ENCODE data around the gene IFIT1. TPM values are rescaled to one million over a fixed set of nuclear protein-coding genes. Genes with fewer than 3 reads are reported as not detected.
"Not testable (repeated sequence)": the region's sequence is repeated elsewhere in the genome, so short reads cannot be mapped to it uniquely, and the experiment has no call there.

Gene IFIT1, protein sequence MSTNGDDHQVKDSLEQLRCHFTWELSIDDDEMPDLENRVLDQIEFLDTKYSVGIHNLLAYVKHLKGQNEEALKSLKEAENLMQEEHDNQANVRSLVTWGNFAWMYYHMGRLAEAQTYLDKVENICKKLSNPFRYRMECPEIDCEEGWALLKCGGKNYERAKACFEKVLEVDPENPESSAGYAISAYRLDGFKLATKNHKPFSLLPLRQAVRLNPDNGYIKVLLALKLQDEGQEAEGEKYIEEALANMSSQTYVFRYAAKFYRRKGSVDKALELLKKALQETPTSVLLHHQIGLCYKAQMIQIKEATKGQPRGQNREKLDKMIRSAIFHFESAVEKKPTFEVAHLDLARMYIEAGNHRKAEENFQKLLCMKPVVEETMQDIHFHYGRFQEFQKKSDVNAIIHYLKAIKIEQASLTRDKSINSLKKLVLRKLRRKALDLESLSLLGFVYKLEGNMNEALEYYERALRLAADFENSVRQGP
- total RNA-seq = 10 to 100 TPM; 69.8 to 71.6 TPM

- ChIA-PET POLR2A (interaction anchor here (0.6 to 2.4 kb wide), 17 partner anchors 9 to 1530 kb away, joined by 3 to 50 read pairs (median 5); partner anchors contain the start of genes IFIT2, IFIT3, IFIT5 and KIF20B), CTCF (interaction anchor here (0.6 to 2.3 kb wide), 8 partner anchors 22 to 813 kb away, joined by 3 to 19 read pairs (median 4); partner anchors contain the start of genes IFIT5, KIF20B and LIPA)
- DNase-seq = peak; percentile 65
- no peaks in the 10 kb centered on the region for H3K9me3 Mint-ChIP-seq
- peaks cover 43% of the 10 kb centered on the region for H3K4me1 Mint-ChIP-seq
- peak within 1 kb of the TSS; percentile 90 for H3K27ac Mint-ChIP-seq
- peaks cover 37% of the 10 kb centered on the region for H3K36me3 Mint-ChIP-seq (ENCODE audit: low read depth)
- no peaks in the 10 kb centered on the region for H3K27me3 Mint-ChIP-seq
- H3K4me3 Mint-ChIP-seq = peak within 1 kb of the TSS; percentile 87
These were observed at the start of gene IFIT1 for GRCh38 chr10:89391907-89392756. IFIT1 (plus strand) TSS chr10:89392623; CDS start chr10:89392713, 90 bp downstream.

- no peak overlapping the region for H3K27ac Mint-ChIP-seq
- peaks cover 4% of the 10 kb centered on the region for H3K4me1 Mint-ChIP-seq
- POLR2A ChIA-PET = interaction anchor here (0.7 to 1.0 kb wide), 3 partner anchors 11 to 71 kb away, joined by 3 to 4 read pairs (median 3); partner anchors contain the start of genes IFIT2 and IFIT5
- no peaks in the 10 kb centered on the region for H3K9me3 Mint-ChIP-seq
- CTCF ChIA-PET = no interaction called here
- H3K4me3 Mint-ChIP-seq = no peak overlapping the region
- H3K27me3 Mint-ChIP-seq = peaks cover 20% of the 10 kb centered on the region
- DNase-seq = no peak
- peaks cover 46% of the 10 kb centered on the region for H3K36me3 Mint-ChIP-seq (ENCODE audit: low read depth)
These were observed 49.2 kb upstream of the IFIT1 start for GRCh38 chr10:89343089-89343767.

DNA sequence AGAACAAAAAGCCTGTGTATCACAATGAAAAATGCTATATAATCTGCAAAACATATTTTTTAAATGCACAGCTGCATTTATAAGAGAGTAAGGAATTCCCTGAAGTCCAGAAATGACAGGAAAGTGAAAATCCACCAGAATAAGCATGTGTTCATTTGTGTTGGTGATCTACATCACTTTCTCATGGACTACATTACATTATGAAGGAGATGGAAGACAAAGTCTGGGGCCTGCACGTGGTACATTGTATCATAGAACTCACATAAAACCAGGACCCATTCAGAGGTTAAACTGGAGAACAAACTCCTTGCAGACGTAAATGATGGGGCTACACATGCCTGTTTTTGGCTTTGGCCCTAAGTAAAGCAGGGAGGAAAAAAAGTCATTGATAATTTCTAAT lies 48.3 kb upstream of the IFIT1 start:
- Mint-ChIP-seq H3K27me3 (peaks cover 22% of the 10 kb centered on the region), H3K36me3 (ENCODE audit: low read depth) (peaks cover 37% of the 10 kb centered on the region), H3K4me1 (no peaks in the 10 kb centered on the region), H3K4me3 (no peak overlapping the region), H3K27ac (no peak overlapping the region), H3K9me3 (no peaks in the 10 kb centered on the region)
- DNase-seq = no peak
- POLR2A ChIA-PET = interaction anchor here (0.7 to 0.9 kb wide), 2 partner anchors 12 to 42 kb away, joined by 3 read pairs; partner anchors contain the start of gene IFIT2
- CTCF ChIA-PET = no interaction called here

DNA sequence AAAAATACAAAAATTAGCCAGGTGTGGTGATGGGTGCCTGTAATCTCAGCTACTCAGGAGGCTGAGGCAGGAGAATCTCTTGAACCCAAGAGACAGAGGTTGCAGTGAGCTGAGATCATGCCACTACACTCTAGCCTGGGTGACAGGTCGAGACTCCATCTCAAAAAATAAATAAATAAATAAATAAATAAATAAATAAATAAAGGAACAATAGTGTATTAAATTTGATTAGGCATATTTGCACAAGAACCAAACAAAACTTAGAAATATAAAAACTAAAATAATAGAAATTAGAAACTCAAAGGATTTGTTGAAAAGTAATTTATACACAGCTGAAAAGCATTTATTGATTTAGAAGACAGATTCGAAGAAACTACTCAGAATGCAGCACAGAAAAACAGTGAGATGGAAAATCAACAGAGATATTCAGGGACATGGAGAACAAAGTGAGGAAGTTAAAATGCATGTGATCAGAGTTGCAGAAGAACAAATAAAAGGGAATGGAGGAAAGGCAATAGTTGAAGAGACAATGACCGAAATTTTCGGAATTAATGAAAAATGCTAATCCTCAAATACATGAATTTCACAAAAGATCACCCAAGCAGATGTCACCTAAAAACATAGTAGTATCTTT lies 46.9 kb upstream of the IFIT1 start:
- ChIA-PET POLR2A (interaction anchor here (1.4 to 1.5 kb wide), 3 partner anchors 8 to 69 kb away, joined by 3 to 4 read pairs (median 3); partner anchors contain the start of gene IFIT5), CTCF (no interaction called here)
- H3K4me1 Mint-ChIP-seq = peaks cover 4% of the 10 kb centered on the region
- H3K36me3 Mint-ChIP-seq (ENCODE audit: low read depth) = peaks cover 25% of the 10 kb centered on the region
- H3K4me3 Mint-ChIP-seq = no peak overlapping the region
- no peak overlapping the region for H3K27ac Mint-ChIP-seq
- no peak for DNase-seq
- no peaks in the 10 kb centered on the region for H3K9me3 Mint-ChIP-seq
- H3K27me3 Mint-ChIP-seq = peaks cover 22% of the 10 kb centered on the region

- no peak for DNase-seq
- H3K9me3 Mint-ChIP-seq = no peaks in the 10 kb centered on the region
- no peak overlapping the region for H3K4me3 Mint-ChIP-seq
- no peak overlapping the region for H3K27ac Mint-ChIP-seq
- peaks cover 22% of the 10 kb centered on the region for H3K27me3 Mint-ChIP-seq
- POLR2A ChIA-PET = interaction anchor here (1.1 to 1.5 kb wide), 4 partner anchors 8 to 67 kb away, joined by 3 to 4 read pairs (median 4); partner anchors contain the start of gene IFIT5
- H3K36me3 Mint-ChIP-seq (ENCODE audit: low read depth) = peaks cover 17% of the 10 kb centered on the region
- peaks cover 16% of the 10 kb centered on the region for H3K4me1 Mint-ChIP-seq
- CTCF ChIA-PET = no interaction called here
These were observed 45.8 kb upstream of the IFIT1 start for GRCh38 chr10:89346405-89347254.

DNA sequence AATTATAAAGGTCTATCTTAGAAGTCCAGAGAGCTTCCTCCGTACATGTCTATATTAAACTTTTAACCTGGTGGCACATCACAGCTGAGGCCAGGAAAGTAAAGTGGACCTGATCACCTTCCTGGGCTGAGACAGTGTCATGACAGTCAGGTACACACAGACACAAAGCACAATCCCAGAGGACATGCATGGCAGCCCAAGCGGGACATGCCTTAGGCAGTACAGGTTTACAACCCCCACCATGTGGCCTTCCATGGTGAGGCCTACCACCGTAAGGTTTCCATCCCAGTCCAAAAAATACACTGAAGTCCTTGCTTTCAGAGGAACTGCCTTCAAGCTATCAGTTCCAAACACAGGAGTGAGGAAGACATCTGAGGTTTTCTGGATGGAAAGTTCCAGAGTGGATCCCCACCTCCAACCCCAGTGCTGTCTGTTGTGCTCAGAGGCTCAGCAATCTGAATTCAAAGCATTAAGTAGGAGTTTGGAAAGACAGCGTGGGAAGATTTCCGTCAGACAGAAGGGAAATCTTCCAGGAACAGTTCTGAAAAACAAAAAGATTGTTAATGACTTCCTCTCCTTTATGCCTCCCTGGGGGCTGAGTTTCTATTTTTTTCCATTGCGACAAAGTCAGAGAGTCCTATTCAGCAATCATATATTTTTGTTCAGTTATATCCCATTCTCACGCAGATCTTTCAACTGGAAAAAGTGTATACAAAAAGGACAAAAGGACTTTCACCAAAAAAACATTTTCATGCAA lies 44.5 kb upstream of the IFIT1 start:
- Mint-ChIP-seq H3K9me3 (no peaks in the 10 kb centered on the region), H3K4me1 (peaks cover 25% of the 10 kb centered on the region), H3K27ac (no peak overlapping the region), H3K36me3 (ENCODE audit: low read depth) (peaks cover 5% of the 10 kb centered on the region), H3K4me3 (no peak overlapping the region), H3K27me3 (peaks cover 22% of the 10 kb centered on the region)
- no peak for DNase-seq
- ChIA-PET CTCF (no interaction called here), POLR2A (interaction anchor here (1.1 kb wide), 1 partner anchor 9 kb away, joined by 4 read pairs; no protein-coding TSS in a partner anchor)

- Mint-ChIP-seq H3K4me1 (peaks cover 25% of the 10 kb centered on the region), H3K27me3 (peaks cover 20% of the 10 kb centered on the region), H3K36me3 (ENCODE audit: low read depth) (peaks cover under 1% of the 10 kb centered on the region), H3K27ac (no peak overlapping the region), H3K9me3 (no peaks in the 10 kb centered on the region), H3K4me3 (no peak overlapping the region)
- CTCF ChIA-PET = no interaction called here
- no peak for DNase-seq
- POLR2A ChIA-PET = no interaction called here
These were observed 43.9 kb upstream of the IFIT1 start for GRCh38 chr10:89348481-89348880.

GRCh38 chr10:89348975-89349374 lies 43.4 kb upstream of the IFIT1 start:
- H3K36me3 Mint-ChIP-seq (ENCODE audit: low read depth) = no peaks in the 10 kb centered on the region
- H3K27ac Mint-ChIP-seq = no peak overlapping the region
- POLR2A ChIA-PET = no interaction called here
- H3K4me3 Mint-ChIP-seq = no peak overlapping the region
- CTCF ChIA-PET = no interaction called here
- peaks cover 22% of the 10 kb centered on the region for H3K27me3 Mint-ChIP-seq
- DNase-seq = no peak
- peaks cover 25% of the 10 kb centered on the region for H3K4me1 Mint-ChIP-seq
- no peaks in the 10 kb centered on the region for H3K9me3 Mint-ChIP-seq

- H3K4me3 Mint-ChIP-seq; H3K36me3 Mint-ChIP-seq (ENCODE audit: low read depth); DNase-seq; H3K27ac Mint-ChIP-seq; CTCF ChIA-PET; H3K9me3 Mint-ChIP-seq: not testable (repeated sequence)
- POLR2A ChIA-PET = interaction anchor here (1.1 to 1.9 kb wide), 3 partner anchors 13 to 41 kb away, joined by 4 to 5 read pairs (median 4); partner anchors contain the start of gene IFIT1
- Mint-ChIP-seq H3K27me3 (peaks cover 22% of the 10 kb centered on the region), H3K4me1 (peaks cover 25% of the 10 kb centered on the region)
These were observed 41.6 kb upstream of the IFIT1 start for GRCh38 chr10:89350631-89351315.

GRCh38 chr10:89351412-89351779 lies 41.0 kb upstream of the IFIT1 start:
- Mint-ChIP-seq H3K4me1 (peaks cover 25% of the 10 kb centered on the region), H3K9me3 (no peaks in the 10 kb centered on the region), H3K27ac (peak overlapping the region; percentile 17), H3K27me3 (peaks cover 20% of the 10 kb centered on the region), H3K4me3 (no peak overlapping the region), H3K36me3 (ENCODE audit: low read depth) (no peaks in the 10 kb centered on the region)
- ChIA-PET CTCF (no interaction called here), POLR2A (interaction anchor here (1.1 to 1.9 kb wide), 3 partner anchors 14 to 41 kb away, joined by 4 to 5 read pairs (median 4); partner anchors contain the start of gene IFIT1)
- no peak for DNase-seq

All from activated CD4-positive, alpha-beta memory T cell treated with anti-CD3 and anti-CD28 coated beads, Interleukin-2, amount 10 ng/mL, durations not matched to agents 7 days and 5 days (primary cell).